GM18502 (cell line): ENCODE measurements around the gene ANKRD65.
"Not testable (repeated sequence)": the region's sequence is repeated elsewhere in the genome, so short reads cannot be mapped to it uniquely, and the experiment has no call there.

Source experiments
- ATAC-seq: cut with Tn5 transposase; IDR thresholded peaks from one replicate; pipeline ENCODE4 v1.9.1; 2021; ENCODE audit warnings: mild to moderate bottlenecking; ENCODE audit not compliant: unreplicated experiment, poor library complexity

The ANKRD65 gene

DNA sequence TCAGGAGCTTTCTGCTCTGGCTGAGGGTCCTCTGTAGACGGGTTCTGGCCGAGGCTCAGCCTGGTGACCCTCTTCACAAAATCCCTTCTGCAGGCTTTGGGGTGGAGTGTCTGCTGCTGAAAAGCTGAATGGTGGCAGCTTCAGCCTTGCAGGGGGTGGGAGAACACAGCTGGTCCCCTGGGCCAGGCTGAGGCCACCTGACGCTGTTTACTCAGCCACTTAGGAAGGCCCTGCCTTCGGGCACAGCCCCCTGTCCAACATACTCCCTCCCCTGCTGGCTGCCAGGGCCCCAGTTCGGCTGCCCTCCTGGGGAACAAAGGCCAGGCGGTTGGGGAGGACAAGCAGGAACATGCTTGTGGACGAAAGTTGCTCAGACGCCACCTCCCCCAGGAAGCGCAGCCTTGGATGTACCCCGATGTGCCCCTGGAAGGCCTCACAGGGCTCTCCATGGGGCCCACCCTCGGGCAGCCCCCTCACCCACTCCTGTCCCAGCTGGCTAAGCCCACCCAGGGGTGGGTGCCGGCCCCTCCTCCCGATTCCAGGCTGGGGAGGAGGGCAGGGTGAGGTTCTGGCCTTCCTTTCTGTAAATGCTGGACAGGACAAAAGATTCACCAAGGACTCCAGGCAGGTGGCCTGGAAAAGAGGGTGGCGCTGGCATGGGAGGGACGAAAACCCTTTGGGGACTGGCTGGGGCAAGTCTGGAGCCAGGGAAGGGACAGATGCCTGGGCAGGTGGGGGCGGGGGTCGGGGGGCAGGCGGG is at the start of gene ANKRD65:
Gene ANKRD65, minus strand, starts transcription at position 130 of the 760 bp plus-strand sequence. CDS start 271 bp downstream, outside the sequence.
- ATAC-seq: no peak

DNA sequence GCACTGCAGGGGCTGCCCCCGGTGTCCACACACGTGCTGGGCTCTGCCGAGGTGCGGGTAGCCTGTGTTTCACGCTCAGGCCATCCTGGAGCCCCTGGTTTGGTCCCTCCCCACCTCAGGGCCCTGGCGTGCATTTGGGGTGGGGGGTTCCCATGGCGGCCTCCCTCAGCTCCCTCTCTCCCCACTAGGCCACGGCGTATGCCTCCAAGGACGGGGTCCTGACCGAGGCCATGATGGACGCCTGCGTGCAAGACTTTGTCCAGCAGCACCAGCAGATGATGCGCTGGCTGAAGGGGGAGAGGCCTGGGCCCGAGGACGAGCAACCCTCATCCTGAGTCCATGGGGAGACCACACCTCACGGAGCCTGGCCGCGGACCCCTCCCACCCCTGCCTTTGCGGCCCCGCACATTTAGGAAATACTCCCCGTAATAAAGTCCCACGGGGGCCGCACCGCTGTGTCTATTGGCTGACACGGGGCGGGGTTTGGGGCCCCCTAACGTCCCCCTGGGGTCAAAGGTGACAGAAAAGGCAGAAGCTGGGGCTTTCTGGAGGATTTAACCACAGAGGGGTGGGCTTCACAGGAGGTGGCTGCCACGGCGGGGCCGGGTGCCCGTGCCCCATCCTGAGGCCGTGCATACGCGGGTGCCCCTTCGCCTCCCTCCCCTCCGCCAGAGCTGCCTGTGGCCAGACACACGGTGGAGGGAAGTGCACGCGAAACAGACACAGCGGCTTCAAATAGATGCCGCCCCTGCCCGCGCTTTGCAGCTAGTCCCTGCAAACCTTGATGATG is 47.3 kb upstream of the ANKRD65 start:
- ATAC-seq: not testable (repeated sequence)

DNA sequence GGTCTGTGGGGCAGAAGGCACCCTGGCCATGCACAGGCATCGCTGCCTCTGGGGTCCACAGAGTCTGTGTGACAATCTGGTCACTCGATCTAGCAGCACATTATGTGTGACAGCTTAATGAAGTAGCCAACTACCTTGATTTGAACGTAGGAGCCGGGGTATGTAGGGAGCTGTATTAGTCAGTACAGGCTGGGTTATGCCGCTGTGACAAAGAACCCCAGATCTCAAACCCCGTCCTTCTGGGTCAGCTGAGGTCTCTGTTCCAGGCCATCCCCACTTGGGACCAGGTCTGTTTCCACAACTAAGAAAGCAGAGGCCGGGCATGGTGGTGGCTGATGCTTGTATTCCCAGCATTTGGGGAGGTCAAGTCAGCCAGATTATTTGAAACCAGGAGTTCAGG is 42.2 kb upstream of the ANKRD65 start:
- no peak for ATAC-seq

DNA sequence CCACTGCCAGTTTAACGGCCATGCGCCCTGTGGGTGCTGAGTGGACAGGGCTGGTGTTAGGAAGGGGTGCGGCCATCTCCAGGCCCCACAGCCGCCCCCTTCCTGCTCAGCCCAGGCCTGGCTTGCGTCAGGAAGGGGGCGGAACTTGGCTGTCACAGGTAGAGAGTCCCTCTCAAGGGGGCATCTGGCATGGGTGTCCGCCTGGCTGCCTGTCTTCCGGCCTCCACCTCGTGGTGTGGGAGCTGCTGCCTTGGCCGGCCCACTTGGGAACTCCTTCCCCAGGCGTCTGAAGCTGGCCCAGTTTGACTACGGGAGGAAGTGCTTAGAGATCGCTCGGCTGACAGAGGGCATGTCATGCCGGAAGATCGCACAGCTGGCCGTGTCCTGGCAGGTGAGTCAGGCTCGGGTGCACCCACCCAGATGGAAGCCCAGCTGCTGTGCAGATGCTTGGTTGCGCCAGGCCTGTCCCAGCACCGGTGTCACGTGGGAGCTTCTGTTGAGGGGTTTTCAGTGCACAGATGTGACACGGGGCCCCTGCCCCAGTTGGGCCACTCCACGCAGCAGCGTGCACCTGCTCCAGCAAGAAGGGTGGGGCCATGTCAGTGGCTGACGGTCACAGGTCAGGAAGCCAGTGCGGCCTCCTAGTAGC is 41.4 kb upstream of the ANKRD65 start:
- peak; percentile 48 for ATAC-seq

DNA sequence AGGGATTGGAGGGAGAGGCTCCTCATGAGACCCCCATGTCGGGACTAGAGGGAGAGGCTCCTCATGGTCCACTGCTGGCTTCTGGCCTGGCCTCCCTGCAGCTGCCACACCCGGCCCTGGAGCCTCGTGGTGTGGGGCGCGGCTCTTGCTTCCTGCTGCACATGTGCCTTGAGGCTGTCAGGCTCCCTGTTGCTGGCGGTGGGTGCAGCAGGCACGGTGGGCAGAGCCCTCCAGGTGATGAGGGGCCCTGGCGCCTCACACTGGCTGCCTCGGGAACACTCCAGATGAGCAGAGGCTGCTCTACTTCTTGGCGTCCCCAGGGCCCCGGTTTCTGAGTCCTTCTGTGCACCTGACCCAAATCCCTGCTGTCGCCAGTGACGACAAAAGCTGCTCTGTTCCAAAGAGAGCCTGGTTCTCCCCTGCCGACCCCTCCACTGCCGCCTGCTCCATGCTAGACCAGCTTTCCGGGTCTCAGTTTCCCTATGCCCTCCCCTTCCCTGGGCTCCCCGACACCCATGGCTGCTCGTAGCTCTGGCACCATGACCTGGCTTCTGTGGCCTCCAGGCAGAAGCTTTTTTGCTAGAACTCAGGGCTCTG is 40.7 kb upstream of the ANKRD65 start:
- ATAC-seq: no peak

DNA sequence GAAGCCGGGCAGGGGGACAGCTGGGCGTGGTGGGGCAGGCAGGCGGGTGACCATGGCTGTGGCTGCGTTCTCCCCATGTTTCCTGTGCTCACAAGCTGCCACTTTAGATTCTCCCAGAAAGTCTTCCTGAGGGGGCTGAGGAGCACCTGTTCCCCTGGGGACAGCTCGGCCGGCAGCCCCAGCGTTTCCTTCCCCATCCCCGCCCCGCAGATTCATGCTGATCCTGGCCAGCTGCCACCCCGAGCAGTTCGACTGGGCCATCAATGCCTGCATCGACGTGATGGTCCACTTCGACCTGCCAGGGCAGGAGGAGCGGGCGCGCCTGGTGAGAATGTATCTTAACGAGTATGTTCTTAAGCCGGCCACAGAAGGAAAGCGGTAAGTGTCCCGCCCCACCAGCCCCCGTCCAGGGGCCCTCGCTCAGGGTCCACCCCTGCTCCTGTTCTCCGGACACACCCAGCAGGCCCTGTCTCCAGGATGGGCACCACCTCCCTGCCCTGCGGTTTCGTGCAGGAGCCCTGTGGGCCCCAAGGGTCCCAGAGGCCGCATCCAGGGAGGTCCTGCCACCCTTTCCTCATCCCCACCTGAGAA is 39.6 kb upstream of the ANKRD65 start:
- ATAC-seq: no peak

DNA sequence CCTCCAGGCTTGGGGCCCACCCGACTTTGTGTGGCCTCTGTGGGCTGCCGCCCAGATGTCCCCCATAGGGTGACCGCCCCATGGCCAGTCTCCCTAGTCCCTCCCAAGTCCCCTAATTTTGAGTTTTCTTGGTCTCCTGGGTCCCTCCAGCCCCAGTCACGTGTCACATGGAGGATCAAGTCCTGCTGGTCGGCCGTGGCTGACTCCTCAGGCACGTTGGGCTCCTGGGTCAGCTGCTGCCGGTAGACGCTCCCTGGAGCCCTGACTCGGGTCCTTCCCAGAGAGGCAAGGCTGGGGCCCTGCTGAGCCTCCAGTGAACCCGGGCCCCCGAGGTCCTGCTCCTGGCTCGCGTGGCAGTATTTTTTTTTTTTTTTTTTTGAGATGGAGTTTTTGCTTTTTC is 38.6 kb upstream of the ANKRD65 start:
- ATAC-seq: not testable (repeated sequence)

DNA sequence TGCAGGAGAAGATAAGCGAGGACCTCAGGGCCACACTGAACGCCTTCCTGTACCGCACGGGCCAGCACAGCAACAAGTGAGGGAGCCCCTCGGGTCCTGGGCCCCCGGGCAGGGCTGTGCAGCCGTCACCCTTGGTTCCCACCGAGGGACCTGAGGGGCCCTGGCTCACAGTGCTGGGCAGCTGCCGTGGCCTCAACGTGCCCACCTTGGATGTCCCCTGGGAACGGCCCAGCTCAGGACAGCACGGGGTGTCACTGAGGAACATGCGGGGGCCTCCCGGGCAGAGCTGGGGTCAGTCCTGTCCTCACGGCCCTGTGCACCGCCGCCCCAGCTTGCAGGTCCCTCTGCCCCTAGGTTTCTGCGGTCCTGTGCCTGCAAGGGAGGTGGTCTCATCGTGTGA is 38.1 kb upstream of the ANKRD65 start:
- ATAC-seq: not testable (repeated sequence)

DNA sequence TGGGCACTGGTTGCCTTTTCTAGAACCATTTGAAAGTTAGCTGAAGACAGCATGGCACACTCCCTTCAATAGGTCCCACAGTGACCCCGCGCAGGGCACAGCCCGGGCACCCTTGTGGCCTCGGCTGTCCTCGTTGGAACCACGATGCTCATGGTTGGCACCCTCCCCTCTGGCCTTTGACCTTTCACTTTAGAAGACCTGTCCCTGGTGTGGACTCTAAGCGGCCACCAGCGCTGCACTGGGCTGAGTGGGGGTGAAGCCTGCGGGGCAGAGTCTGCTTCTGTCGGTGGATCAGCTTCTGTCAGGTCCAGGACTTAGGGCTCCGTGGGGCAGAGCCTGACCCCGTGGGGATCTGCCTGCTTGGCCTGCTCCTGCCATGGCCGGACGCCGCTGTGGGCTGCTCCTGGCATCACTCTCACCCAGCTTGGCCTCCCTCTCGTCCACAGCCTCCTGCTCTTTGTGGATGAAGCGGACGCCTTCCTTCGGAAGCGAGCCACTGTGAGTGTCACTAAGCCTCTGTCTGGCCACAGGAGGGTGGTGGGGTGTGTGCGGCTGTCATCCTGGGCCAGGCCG is 35.7 kb upstream of the ANKRD65 start:
- ATAC-seq: not testable (repeated sequence)

DNA sequence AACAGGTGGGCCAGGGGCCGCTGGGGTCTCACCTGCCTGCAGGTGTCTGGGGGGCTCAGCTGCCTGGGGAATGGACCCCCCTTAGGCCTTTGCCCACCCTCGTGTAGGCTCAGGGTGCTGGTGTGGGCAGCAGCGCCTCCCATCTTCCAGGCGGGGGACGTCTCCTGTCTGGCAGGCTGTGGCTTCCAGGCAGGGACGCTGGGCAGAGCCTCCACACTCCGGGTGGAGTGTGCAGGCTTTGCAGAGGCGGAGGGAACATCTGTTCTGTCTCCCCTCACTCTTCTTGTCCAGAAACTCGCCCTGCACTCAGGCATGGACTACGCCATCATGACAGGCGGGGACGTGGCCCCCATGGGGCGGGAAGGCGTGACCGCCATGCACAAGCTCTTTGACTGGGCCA is 34.9 kb upstream of the ANKRD65 start:
- not testable (repeated sequence) for ATAC-seq

DNA sequence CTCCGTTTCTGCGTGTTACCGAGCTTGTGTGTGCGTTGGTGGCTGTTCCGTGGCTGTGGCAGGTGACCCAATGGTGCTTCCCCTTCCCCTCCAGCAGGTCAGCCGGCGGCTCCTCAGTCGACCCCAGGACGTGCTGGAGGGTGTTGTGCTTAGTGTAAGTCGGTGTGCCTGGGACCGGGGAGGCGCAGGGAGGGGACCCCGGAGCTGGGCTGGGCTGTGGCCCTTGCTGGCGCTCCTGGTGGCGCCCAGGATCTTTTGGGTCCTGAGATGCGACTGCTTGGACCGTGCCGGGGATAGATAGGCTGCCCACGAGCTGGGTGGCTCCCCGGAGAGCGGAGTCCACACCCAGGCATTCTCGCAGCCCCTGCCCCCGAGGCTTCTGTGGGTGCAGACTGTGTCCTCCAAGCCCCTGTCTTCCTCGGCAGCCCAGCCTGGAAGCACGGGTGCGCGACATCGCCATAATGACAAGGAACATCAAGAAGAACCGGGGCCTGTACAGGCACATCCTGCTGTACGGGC is 34.3 kb upstream of the ANKRD65 start:
- ATAC-seq: no peak

DNA sequence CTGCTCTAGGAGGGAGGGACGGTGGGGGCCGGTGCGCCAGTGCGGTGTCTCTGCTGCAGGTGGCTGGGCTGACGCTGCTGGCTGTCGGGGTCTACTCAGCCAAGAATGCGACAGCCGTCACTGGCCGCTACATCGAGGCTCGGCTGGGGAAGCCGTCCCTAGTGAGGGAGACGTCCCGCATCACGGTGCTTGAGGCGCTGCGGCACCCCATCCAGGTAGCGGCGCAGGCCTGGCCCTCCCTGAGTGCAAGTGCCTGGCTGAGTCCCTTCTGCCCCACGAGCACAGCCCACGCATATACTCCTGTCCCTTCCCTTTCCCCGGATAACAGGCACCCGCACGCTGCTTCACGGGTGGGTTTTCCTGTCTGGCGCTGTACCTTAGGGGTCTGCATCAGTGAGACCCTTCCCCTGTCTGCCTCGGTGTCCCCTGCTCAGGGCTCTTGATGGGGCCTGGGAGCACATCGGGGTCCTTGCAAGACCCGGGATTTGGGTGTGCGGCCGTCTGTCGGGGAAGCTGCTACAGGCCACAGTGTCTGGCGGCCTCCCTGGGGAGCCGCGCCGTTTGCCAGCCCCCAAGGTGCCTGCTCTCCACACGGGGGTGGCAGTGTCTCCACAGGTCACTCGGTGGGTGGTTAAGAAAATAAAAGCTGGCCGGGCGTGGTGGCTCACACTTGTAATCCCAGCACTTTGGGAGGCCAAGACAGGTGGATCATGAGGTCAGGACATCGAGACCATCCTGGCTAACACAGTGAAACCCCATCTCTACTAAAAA is 33.4 kb upstream of the ANKRD65 start:
- ATAC-seq: not testable (repeated sequence)

DNA sequence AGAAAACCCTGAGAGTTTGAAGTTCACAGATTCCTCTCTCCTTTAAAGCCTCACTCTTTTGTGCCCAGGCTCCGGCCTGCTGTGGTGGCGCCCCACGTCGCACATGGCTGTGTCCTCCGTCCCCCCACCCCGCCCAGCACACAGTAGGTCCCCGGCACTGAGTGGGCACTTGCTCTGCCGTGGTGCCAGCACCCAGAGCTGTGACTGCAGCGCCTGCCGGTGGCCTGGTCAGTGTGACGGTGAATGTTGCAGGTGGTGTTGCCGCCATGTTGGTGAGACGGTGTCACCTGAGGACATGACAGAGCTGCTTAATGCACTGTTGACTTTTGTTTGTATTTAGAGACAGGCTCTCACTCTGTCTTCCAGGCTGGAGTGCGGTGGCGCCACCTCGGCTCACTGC is 31.8 kb upstream of the ANKRD65 start:
- ATAC-seq: no peak

DNA sequence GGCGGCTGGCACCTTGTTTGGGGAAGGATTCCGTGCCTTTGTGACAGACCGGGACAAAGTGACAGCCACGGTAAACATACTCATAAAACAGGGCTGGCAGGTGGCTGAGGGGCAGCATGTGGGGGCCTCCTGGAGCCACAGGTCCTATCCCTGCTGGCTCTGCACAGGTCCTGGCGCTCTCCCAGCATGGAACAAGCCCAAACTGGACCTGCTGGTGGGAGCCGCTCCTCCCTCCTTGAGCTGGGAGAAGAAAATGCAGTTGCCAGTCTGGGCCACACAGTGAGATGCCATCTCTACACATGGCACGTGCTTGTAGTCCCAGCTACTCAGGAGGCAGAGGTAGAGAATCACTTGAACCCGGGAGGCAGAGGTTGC is 31.3 kb upstream of the ANKRD65 start:
- not testable (repeated sequence) for ATAC-seq

DNA sequence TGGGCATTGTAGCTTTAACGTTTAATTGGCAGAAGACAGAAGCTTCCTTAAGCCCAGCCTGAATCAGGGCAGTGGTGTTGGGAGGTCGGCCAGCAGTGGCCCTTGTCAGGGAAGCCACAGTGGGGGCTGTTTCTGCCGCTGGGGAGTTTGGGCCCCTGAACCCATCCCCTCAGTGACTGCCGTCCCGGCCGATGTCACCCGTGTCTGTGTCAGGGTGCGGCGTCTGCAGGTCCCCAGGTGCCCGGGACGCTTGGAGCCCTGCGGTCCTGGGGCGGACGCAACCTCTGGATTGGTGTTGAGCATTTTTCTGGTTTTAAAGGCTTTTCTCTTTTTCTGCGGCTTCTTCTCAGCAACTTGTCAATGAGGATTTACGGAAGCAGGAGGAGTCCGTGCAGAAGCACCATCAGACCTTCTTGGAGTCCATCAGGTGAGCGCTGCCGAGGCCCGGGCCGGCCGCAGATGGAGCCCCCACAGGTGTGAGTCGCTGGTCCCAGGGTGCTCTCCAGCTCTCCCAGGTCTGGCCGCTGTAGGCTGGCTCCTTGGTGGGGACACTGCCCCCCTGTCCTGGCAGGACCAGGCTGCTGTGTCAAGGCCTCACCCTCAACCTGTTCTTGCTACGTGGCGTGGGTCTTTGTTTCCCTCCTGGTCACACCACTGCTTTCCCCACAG is 30.8 kb upstream of the ANKRD65 start:
- ATAC-seq: no peak

DNA sequence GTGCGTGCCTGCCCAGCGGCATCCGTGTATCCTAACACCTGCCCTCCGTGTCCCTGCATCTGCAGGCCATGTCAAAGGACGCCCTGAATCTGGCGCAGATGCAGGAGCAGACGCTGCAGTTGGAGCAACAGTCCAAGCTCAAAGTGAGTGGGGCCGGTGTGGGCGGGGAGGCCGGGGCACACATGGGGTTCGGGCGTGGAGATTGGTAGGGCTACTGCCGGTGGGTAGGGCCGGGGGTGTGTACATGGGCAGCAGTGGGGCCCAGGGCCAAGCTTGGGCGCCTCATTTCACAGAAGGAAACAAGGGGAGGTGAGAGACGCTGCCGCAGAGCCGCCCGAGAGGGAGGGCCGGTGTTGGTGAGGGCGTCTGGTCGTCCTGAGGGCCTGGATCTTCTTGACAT is 29.5 kb upstream of the ANKRD65 start:
- not testable (repeated sequence) for ATAC-seq

DNA sequence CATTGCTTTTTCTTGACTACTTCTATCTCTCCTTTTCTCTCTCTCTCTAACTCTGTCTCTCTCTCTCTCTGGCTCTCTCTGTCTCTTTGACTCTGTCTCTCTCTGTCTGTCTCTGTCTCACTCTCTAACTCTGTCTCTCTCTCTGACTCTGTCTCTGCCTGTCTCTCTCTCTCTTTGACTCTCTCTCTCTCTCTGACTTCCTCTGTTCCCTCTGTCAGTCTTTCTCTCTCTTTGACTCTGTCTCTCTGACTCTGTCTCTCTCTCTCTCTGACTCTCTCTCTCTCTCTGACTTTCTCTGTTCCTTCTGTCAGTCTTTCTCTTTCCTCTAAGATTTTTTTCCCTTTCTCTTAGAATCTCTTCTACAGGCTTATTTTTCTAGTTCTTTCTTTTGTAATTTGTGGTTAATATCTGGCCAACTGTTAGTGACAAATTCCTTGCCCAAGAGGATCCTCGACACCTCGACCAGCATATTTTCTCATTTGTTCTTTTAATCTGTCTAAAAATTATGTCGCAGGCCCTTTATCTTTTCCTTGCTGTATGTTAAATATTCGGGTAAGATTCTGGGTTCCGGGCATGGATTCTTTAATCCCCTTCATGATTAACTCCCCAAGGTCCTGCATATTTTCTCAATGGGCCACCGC is 28.1 kb upstream of the ANKRD65 start, which contains the start of gene ATAD3C:
Gene ATAD3C, plus strand, starts transcription at position 591 of the 641 bp plus-strand sequence. CDS start 995 bp downstream, outside the sequence.
- no peak for ATAC-seq

DNA sequence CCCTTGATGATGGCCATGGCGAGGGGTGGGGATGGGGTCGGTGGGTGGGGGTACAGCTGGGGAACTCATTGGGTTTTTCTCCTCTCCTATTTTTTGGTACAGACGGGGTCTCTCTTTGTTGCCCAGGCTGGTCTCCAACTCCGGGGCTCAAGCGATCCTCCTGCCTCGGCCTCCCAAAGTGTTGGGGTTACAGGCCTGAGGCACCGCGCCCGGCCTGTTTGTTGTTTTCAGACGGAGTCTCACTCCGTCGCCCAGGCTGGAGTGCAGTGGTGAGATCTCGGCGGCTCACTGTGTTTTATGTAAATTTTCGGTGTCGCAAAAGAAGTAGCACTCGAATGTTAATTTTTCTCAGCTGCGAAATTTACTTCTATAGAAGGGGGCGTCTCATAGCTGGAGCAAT is 25.6 kb upstream of the ANKRD65 start:
- not testable (repeated sequence) for ATAC-seq
